ENCODE results near the gene CBARP.

CBARP gene

DNA sequence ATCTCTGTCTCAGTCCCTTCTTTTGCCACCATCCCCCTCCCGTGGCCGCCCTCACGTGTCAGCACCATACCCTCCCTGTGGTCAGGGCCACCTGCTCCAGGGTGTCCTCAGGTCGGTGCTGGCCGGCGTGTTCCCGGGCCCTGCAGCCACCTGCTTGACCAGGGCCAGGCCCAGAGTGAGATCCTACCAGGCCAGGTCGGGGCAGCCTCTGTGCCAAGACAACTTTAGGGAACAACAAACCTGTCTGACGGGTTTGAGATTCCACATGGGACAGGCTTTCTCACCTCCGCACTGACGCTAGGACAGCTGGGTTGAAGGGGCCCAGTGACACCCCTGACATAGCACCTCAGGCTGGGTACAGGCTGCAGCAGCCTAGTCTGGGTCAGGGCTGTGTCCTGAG lies 56.2 kb downstream of the CBARP start:
- no peak for FAIRE-seq
- TF ChIP-seq, protein P1, sequence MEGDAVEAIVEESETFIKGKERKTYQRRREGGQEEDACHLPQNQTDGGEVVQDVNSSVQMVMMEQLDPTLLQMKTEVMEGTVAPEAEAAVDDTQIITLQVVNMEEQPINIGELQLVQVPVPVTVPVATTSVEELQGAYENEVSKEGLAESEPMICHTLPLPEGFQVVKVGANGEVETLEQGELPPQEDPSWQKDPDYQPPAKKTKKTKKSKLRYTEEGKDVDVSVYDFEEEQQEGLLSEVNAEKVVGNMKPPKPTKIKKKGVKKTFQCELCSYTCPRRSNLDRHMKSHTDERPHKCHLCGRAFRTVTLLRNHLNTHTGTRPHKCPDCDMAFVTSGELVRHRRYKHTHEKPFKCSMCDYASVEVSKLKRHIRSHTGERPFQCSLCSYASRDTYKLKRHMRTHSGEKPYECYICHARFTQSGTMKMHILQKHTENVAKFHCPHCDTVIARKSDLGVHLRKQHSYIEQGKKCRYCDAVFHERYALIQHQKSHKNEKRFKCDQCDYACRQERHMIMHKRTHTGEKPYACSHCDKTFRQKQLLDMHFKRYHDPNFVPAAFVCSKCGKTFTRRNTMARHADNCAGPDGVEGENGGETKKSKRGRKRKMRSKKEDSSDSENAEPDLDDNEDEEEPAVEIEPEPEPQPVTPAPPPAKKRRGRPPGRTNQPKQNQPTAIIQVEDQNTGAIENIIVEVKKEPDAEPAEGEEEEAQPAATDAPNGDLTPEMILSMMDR (IDR thresholded peaks at IDR 0.05; ENCODE audit: insufficient read depth, missing control alignments): no peak
- no peak for DNase-seq (ENCODE audit: insufficient read length, low spot score)
